Measurements from ENCODE around the gene CDK2AP2.

The CDK2AP2 gene

GRCh38 chr11:67492801-67493547 lies 15.0 kb downstream of the CDK2AP2 start:
- TF ChIP-seq RAD21 (IDR thresholded peaks at IDR 0.05; ENCODE audit: low read depth), result no peak
- no peak for TF ChIP-seq TAF1 (IDR thresholded peaks at IDR 0.05; ENCODE audit: low read depth)

DNA sequence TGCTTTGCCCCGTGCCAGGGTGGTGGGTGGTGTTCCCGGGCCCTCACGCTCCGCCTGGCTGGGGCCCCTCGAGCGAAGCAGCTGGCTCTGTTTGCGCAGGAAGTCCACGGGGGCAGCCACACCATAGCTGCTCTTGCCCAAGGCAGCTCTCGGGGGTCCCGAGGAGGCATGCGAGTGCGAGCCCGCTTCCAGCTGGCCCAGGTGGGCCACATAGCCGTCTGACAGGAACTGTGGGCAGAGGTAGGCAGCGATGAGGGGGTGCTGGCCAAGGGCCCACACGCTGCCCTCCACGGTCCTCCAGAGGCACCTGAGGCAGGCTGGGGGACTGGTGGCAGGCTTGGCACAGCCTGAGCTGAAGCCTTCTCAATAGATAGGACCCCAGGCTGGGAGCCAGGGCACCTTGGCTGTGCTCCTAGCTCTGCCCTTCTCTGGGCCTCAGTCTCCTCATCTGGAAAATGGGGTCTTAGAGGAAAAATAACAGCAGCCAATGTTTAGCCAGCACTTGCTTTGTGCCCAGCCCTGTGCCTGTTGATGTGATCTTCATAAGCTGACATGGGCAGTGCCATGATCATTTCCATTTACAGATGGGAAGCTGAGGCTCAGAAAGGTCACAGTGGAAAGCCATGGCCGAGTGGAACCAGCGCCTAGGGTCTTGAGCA lies 15.8 kb downstream of the CDK2AP2 start:
- TF ChIP-seq CREB1 (IDR thresholded peaks at IDR 0.05; ENCODE audit: low read depth) (no peak), CEBPB (IDR thresholded peaks at IDR 0.05) (no peak), REST (IDR thresholded peaks at IDR 0.05; ENCODE audit: low read depth) (no peak), FOXM1 (IDR thresholded peaks at IDR 0.05; ENCODE audit: borderline replicate concordance, low read depth) (no peak), EGR1 (IDR thresholded peaks at IDR 0.05) (no peak), NFIC (IDR thresholded peaks at IDR 0.05) (no peak), YY1 (IDR thresholded peaks at IDR 0.05; ENCODE audit: low read depth) (no peak), TEAD4 (IDR thresholded peaks at IDR 0.05) (no peak), EP300 (IDR thresholded peaks at IDR 0.05; ENCODE audit: borderline replicate concordance) (no peak), TAF1 (IDR thresholded peaks at IDR 0.05; ENCODE audit: low read depth) (no peak), RAD21 (IDR thresholded peaks at IDR 0.05; ENCODE audit: low read depth) (no peak), TCF12 (IDR thresholded peaks at IDR 0.05; ENCODE audit: low read depth) (no peak)
- TF ChIP-seq, protein P1, sequence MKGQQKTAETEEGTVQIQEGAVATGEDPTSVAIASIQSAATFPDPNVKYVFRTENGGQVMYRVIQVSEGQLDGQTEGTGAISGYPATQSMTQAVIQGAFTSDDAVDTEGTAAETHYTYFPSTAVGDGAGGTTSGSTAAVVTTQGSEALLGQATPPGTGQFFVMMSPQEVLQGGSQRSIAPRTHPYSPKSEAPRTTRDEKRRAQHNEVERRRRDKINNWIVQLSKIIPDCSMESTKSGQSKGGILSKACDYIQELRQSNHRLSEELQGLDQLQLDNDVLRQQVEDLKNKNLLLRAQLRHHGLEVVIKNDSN (IDR thresholded peaks at IDR 0.05), result no peak
- TF ChIP-seq, protein P2, sequence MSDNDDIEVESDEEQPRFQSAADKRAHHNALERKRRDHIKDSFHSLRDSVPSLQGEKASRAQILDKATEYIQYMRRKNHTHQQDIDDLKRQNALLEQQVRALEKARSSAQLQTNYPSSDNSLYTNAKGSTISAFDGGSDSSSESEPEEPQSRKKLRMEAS (IDR thresholded peaks at IDR 0.05), result no peak

GRCh38 chr11:67491276-67492068 lies 16.5 kb downstream of the CDK2AP2 start:
- no peak for TF ChIP-seq FOXM1 (IDR thresholded peaks at IDR 0.05; ENCODE audit: borderline replicate concordance, low read depth)
- TF ChIP-seq, protein P2 (IDR thresholded peaks at IDR 0.05), result no peak
- TF ChIP-seq, protein P1 (IDR thresholded peaks at IDR 0.05), result no peak
- TF ChIP-seq TEAD4 (IDR thresholded peaks at IDR 0.05), result no peak
- no peak for TF ChIP-seq TAF1 (IDR thresholded peaks at IDR 0.05; ENCODE audit: low read depth)

DNA sequence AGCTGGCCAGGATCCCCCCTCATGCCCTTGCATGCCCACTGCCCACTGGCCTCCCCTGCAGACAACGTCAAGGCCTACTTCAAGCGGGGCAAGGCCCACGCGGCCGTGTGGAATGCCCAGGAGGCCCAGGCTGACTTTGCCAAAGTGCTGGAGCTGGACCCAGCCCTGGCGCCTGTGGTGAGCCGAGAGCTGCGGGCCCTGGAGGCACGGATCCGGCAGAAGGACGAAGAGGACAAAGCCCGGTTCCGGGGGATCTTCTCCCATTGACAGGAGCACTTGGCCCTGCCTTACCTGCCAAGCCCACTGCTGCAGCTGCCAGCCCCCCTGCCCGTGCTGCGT lies 17.3 kb downstream of the CDK2AP2 start:
- TF ChIP-seq TEAD4 (IDR thresholded peaks at IDR 0.05) (no peak), REST (IDR thresholded peaks at IDR 0.05; ENCODE audit: low read depth) (no peak), TCF12 (IDR thresholded peaks at IDR 0.05; ENCODE audit: low read depth) (no peak), CREB1 (IDR thresholded peaks at IDR 0.05; ENCODE audit: low read depth) (no peak), YY1 (IDR thresholded peaks at IDR 0.05; ENCODE audit: low read depth) (no peak), TAF1 (IDR thresholded peaks at IDR 0.05; ENCODE audit: low read depth) (no peak), ZBTB7A (IDR thresholded peaks at IDR 0.05; ENCODE audit: low read depth) (no peak)
- TF ChIP-seq, protein P2 (IDR thresholded peaks at IDR 0.05), result no peak

DNA sequence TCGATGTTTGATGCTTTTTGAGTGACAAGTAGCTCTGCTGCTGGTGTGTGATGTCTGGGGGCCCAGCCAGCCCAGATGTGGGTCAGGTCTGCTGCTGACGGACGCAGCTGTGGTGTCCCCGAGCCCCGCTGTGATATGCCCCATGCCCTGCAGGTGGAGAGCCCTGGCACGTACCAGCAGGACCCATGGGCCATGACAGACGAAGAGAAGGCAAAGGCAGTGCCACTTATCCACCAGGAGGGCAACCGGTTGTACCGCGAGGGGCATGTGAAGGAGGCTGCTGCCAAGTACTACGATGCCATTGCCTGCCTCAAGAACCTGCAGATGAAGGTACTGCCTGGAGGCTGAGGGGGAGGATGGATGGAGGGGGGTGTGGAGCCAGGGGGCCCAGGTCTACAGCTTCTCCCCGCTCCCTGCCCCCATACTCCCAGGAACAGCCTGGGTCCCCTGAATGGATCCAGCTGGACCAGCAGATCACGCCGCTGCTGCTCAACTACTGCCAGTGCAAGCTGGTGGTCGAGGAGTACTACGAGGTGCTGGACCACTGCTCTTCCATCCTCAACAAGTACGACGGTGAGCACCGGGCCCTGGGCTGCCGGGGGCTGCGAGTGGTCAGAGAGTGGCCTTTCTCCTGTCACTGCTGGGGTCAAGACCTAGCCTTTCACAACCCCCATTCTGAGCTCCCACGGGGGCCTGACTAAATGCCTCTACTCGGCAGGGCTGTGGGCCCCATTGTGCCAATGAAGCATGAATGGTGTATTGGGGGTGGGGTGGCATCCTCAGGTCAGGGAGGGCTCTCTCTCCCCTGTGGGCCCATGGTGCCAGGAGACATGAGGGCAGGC lies 17.9 kb downstream of the CDK2AP2 start:
- no peak for TF ChIP-seq NFIC (IDR thresholded peaks at IDR 0.05)
- no peak for TF ChIP-seq ZBTB7A (IDR thresholded peaks at IDR 0.05; ENCODE audit: low read depth)
- TF ChIP-seq REST (IDR thresholded peaks at IDR 0.05; ENCODE audit: low read depth), result no peak
- TF ChIP-seq CREB1 (IDR thresholded peaks at IDR 0.05; ENCODE audit: low read depth), result no peak
- TF ChIP-seq YY1 (IDR thresholded peaks at IDR 0.05; ENCODE audit: low read depth), result no peak
- TF ChIP-seq TEAD4 (IDR thresholded peaks at IDR 0.05), result no peak
- no peak for TF ChIP-seq CEBPB (IDR thresholded peaks at IDR 0.05)
- TF ChIP-seq EP300 (IDR thresholded peaks at IDR 0.05; ENCODE audit: borderline replicate concordance), result no peak
- no peak for TF ChIP-seq TCF12 (IDR thresholded peaks at IDR 0.05; ENCODE audit: low read depth)
- TF ChIP-seq FOXM1 (IDR thresholded peaks at IDR 0.05; ENCODE audit: borderline replicate concordance, low read depth), result no peak
- TF ChIP-seq TAF1 (IDR thresholded peaks at IDR 0.05; ENCODE audit: low read depth), result no peak
- TF ChIP-seq, protein P2 (IDR thresholded peaks at IDR 0.05), result no peak
- TF ChIP-seq, protein P1 (IDR thresholded peaks at IDR 0.05), result no peak
